RCC 7860 (cell line): ENCODE measurements around the gene ACY1.
A peak's percentile ranks its signal among the peaks of the same experiment; 100 is the strongest.
"Not testable (repeated sequence)": the region's sequence is repeated elsewhere in the genome, so short reads cannot be mapped to it uniquely, and the experiment has no call there.

Experiments used
- DNase-seq: peaks from one replicate; pipeline ENCODE4 v3.0.0-alpha.2; 2015; ENCODE audit warnings: low spot score
- FAIRE-seq: peaks from 2 replicates; lab custom pipeline; 2012; peaks lifted over from hg19 to GRCh38; lab: Jason Lieb, UNC

The ACY1 gene

GRCh38 chr3:51980253-51980652 lies 3.1 kb upstream of the ACY1 start:
- no peak for DNase-seq
- no peak for FAIRE-seq

GRCh38 chr3:51982352-51982837 lies 940 bp upstream of the ACY1 start:
- FAIRE-seq (no peak), DNase-seq (peak; percentile 73)

- no peak for DNase-seq
Observed at GRCh38 chr3:51983578-51984268, 388 bp downstream of the ACY1 start.

GRCh38 chr3:51984269-51984647 lies 923 bp downstream of the ACY1 start:
- no peak for FAIRE-seq

More at GRCh38 chr3:51983578-51984268, 388 bp downstream of the ACY1 start:
- no peak for FAIRE-seq

GRCh38 chr3:51985063-51985462 lies 1.7 kb downstream of the ACY1 start:
- DNase-seq = no peak
- no peak for FAIRE-seq

More at GRCh38 chr3:51984269-51984647, 923 bp downstream of the ACY1 start:
- DNase-seq = no peak

- DNase-seq (no peak), FAIRE-seq (no peak)
Observed at GRCh38 chr3:51986010-51986947, 2.9 kb downstream of the ACY1 start.

GRCh38 chr3:51987568-51987967 lies 4.2 kb downstream of the ACY1 start:
- FAIRE-seq (no peak), DNase-seq (no peak)

- DNase-seq = no peak
- FAIRE-seq = no peak
Observed at GRCh38 chr3:51988286-51989146, 5.2 kb downstream of the ACY1 start.

GRCh38 chr3:51990501-51990971 lies 7.2 kb downstream of the ACY1 start:
- FAIRE-seq, DNase-seq: not testable (repeated sequence)

- no peak for FAIRE-seq
- DNase-seq = no peak
Observed at GRCh38 chr3:51992017-51992682, 8.8 kb downstream of the ACY1 start.

GRCh38 chr3:51993657-51994056 lies 10.3 kb downstream of the ACY1 start:
- DNase-seq, FAIRE-seq: not testable (repeated sequence)

GRCh38 chr3:51994530-51994929 lies 11.2 kb downstream of the ACY1 start:
- FAIRE-seq = no peak

GRCh38 chr3:51995346-51996163 lies 12.2 kb downstream of the ACY1 start, which contains the start of gene RPL29:
TSS of gene RPL29 (minus strand) at chr3:51995895. CDS start at chr3:51995461, 434 bp downstream.
- peak; percentile 77 for FAIRE-seq
- DNase-seq = peak; percentile 86

More at GRCh38 chr3:51994530-51994929, 11.2 kb downstream of the ACY1 start:
- DNase-seq = no peak

- FAIRE-seq (no peak), DNase-seq (no peak)
Observed at GRCh38 chr3:51997172-51997571, 13.8 kb downstream of the ACY1 start.

GRCh38 chr3:51997935-51998596 lies 14.7 kb downstream of the ACY1 start:
- DNase-seq (peak; percentile 63), FAIRE-seq (no peak)

GRCh38 chr3:51998774-51999173 lies 15.4 kb downstream of the ACY1 start:
- FAIRE-seq (no peak), DNase-seq (no peak)

- FAIRE-seq = no peak
- no peak for DNase-seq
Observed at GRCh38 chr3:51999846-52000245, 16.5 kb downstream of the ACY1 start.

GRCh38 chr3:52001443-52001974 lies 18.2 kb downstream of the ACY1 start:
- FAIRE-seq = no peak
- DNase-seq = peak; percentile 44
